Common myeloid progenitor, CD34-positive (primary cell): ENCODE data around the gene NKTR.

Experiments
- CTCF ChIA-PET: fragments of 350-600 bp; sonication (Branson Sonifier 250); formaldehyde crosslinking; loops from one replicate; lab custom pipeline; 2021; ENCODE audit warnings: antibody characterized with exemption; lab: Charles Lee
- POLR2A ChIA-PET: fragments of 350-600 bp; sonication (Branson Sonifier 250); formaldehyde crosslinking; loops from one replicate; lab custom pipeline; 2021; ENCODE audit warnings: antibody characterized with exemption; lab: Charles Lee
- DNase-seq, 3 donors: peaks; one replicate each; pipeline versions ENCODE4 v3.0.0 to v3.0.0-alpha.2; 2013
- H3K27ac ChIP-seq, 2 experiments: 1 replicate in 1 of 2; 2 replicates in 1 of 2; pipeline ENCODE4 v1.7.0; 2013; ENCODE audit warnings: inconsistent platforms in 2 of 2, low read length in 2 of 2, mild to moderate bottlenecking in 2 of 2, low read depth in 1 of 2, moderate library complexity in 1 of 2; ENCODE audit not compliant: severe bottlenecking in 2 of 2, insufficient read depth in 1 of 2, poor library complexity in 1 of 2
- H3K27me3 ChIP-seq, 5 experiments: replicated peaks in 2 of 5; 1 replicate in 3 of 5; 2 replicates in 2 of 5; pipeline versions ENCODE4 v1.6.1 to v1.7.0; 2013; ENCODE audit warnings: low read length in 4 of 5, mild to moderate bottlenecking in 2 of 5, moderate library complexity in 2 of 5, inconsistent platforms in 1 of 5; ENCODE audit not compliant: insufficient read depth in 5 of 5, control insufficient read depth in 4 of 5
- H3K36me3 ChIP-seq, 4 experiments: 1 replicate in 2 of 4; 2 replicates in 2 of 4; pipeline versions ENCODE4 v1.6.1 to v1.7.0; 2013; ENCODE audit warnings: low read length in 3 of 4, control low read depth in 1 of 4, mild to moderate bottlenecking in 1 of 4; ENCODE audit not compliant: control insufficient read depth in 4 of 4, insufficient read depth in 4 of 4
- H3K4me1 ChIP-seq, 4 experiments: 1 replicate in 3 of 4; 2 replicates in 1 of 4; pipeline versions ENCODE4 v1.6.1 to v1.7.1; 2013; ENCODE audit warnings: low read length in 3 of 4, mild to moderate bottlenecking in 3 of 4, control low read depth in 1 of 4, inconsistent platforms in 1 of 4, moderate library complexity in 1 of 4; ENCODE audit not compliant: control insufficient read depth in 4 of 4, insufficient read depth in 4 of 4; ENCODE audit errors: control extremely low read depth in 1 of 4
- H3K4me3 ChIP-seq, 7 experiments: 1 replicate in 4 of 7; 2 replicates in 3 of 7; pipeline versions ENCODE4 v1.5.1 to v1.7.0; 2013; ENCODE audit warnings: mild to moderate bottlenecking in 7 of 7, low read length in 6 of 7, moderate library complexity in 6 of 7, inconsistent platforms in 2 of 7, low read depth in 2 of 7, control low read depth in 1 of 7; ENCODE audit not compliant: insufficient read depth in 4 of 7, control insufficient read depth in 1 of 7; ENCODE audit errors: extremely low read depth in 1 of 7
- H3K9me3 ChIP-seq, 5 experiments: 1 replicate in 4 of 5; 2 replicates in 1 of 5; pipeline versions ENCODE4 v1.6.1 to v1.7.1; 2013; ENCODE audit warnings: low read length in 4 of 5, mild to moderate bottlenecking in 2 of 5, inconsistent platforms in 1 of 5, low read depth in 1 of 5, moderate library complexity in 1 of 5; ENCODE audit not compliant: control insufficient read depth in 4 of 5, insufficient read depth in 2 of 5; ENCODE audit errors: control extremely low read depth in 1 of 5
- WGBS: methylation state at CpG from one replicate; pipeline ENCODE4 v1.1.5; 2013; ENCODE audit not compliant: insufficient coverage; 5-methylcytosine and 5-hydroxymethylcytosine counted together

Gene NKTR

DNA sequence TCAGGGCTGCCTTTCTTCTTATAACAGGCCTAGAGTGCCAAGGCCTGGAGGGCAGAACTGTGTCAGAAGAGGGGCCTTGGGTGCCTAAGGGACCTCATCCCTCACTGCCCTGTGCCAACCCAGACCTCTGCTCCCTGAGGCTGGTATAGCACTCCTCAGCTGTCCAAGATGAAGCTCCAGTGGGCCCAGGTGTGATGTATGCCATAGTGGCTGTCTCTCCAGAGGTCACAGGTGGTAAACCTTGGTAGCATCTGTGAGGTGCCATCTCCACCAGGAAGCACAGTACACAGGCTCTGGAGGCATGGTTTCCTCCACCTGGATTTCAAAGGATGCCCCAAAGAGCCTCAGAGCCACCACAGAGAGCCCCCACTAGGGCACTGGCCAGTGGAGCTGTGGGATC lies 72.6 kb downstream of the NKTR start:
- H3K36me3 ChIP-seq = no peaks in the 10 kb centered on the region
- CTCF ChIA-PET = no interaction called here
- H3K4me3 ChIP-seq = no peak overlapping the region
- DNase-seq = no peak
- no peaks in the 10 kb centered on the region for H3K4me1 ChIP-seq
- POLR2A ChIA-PET = no interaction called here
- H3K27ac ChIP-seq = no peak overlapping the region
- H3K9me3 ChIP-seq = peaks cover 0 to 9% (median 2%) of the 10 kb centered on the region in 5 experiments
- H3K27me3 ChIP-seq = peaks cover 0 to 8% (median 3%) of the 10 kb centered on the region in 5 experiments

DNA sequence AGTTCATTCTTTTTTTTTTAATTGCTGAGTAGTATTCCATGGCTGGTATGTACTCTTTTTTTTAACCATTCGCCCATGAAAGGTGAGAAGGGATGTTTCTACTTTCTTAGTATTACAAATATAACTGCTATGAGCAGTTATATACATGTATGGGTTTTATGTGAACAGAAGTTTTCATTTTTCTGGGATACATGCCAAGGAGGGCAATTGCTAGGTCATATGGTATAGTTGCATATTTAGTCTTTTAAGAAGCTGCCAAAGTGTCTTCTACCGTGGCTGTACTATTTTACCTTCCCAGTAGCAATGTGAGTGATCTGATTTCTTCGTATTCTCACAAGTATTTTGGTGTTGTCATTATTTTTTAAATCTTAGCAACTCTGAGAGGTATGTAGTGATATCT lies 73.7 kb downstream of the NKTR start:
- no peak overlapping the region for H3K27ac ChIP-seq
- H3K27me3 ChIP-seq = peaks cover 0 to 4% (median 3%) of the 10 kb centered on the region in 5 experiments
- no CpG with 5 or more reads among the region's 3 CpGs for WGBS
- no peaks in the 10 kb centered on the region for H3K36me3 ChIP-seq
- no peaks in the 10 kb centered on the region for H3K4me1 ChIP-seq
- H3K9me3 ChIP-seq = peaks cover 1 to 9% (median 2%) of the 10 kb centered on the region in 5 experiments
- DNase-seq = no peak
- POLR2A ChIA-PET = no interaction called here
- H3K4me3 ChIP-seq = no peak overlapping the region
- CTCF ChIA-PET = no interaction called here

DNA sequence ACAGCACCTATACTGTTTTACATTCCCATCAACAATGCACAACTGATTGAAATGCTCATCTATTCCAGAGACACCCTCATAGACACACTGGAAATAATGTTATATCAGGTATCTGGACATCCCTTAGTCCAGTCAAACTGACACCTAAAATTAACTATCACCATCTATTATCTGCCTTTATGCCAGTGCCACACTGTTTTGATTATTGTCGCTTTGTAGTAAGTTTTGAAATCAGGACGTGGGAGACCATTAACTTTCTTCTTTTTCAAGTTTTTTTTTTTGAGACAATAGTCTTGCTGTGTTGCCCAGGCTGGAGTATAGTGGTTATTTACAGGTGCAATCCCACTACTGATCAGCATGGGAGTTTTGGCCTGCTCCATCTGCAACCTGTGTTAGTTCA lies 75.4 kb downstream of the NKTR start:
- DNase-seq = no peak
- Histone ChIP-seq H3K4me3 (no peak overlapping the region), H3K36me3 (no peaks in the 10 kb centered on the region), H3K27me3 (peaks cover 0 to 2% (median 0%) of the 10 kb centered on the region in 5 experiments), H3K27ac (no peak overlapping the region), H3K9me3 (peaks cover 1 to 9% (median 2%) of the 10 kb centered on the region in 5 experiments), H3K4me1 (no peaks in the 10 kb centered on the region)
- CTCF ChIA-PET = no interaction called here
- POLR2A ChIA-PET = no interaction called here
- no CpG with 5 or more reads among the region's 2 CpGs for WGBS

DNA sequence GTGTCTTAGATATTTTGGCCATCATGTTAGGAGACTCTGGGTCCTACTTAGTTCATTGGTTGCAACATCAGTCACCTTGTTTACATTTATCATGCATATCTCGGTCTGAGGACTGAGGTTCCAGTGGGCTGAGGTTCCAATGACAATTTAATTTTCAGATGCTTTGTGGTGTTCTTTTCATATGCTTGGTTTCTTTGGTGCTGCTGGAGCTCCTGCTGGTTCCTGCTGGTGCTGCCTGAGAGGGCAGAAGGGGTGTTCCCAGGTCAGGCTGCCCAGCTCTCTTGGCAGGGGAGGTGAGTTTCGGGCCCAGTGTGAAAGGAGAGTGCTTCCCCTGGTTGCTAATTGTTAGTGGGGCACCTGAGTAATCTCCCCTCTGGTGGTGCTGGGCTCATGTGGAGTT lies 78.0 kb downstream of the NKTR start:
- CTCF ChIA-PET = no interaction called here
- Histone ChIP-seq H3K27me3 (peaks cover 0 to 8% (median 3%) of the 10 kb centered on the region in 5 experiments), H3K9me3 (peaks cover 1 to 9% (median 2%) of the 10 kb centered on the region in 5 experiments), H3K27ac (no peak overlapping the region), H3K4me1 (no peaks in the 10 kb centered on the region), H3K36me3 (no peaks in the 10 kb centered on the region), H3K4me3 (no peak overlapping the region)
- POLR2A ChIA-PET = no interaction called here
- no peak for DNase-seq
- WGBS = 100% methylated on average over 2 of the region's 2 CpGs

DNA sequence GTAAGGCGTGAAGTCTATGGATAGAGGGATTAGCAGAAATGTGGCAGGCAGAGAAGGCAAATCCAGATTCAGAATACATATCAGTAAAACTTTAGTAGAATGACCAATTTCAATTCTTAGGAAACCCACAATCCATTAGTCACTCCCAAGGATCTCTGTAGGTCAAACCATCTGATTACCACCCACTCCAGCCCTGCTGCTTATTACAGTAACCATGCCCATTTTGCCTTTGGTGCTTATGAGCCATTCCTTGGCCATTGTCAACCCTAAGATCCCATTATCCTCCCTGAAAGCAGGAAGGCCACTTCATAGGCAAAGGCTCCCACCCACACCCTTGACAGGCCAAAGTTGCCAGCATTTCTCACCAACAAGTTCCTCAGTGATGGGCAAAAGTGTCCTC lies 79.8 kb downstream of the NKTR start:
- Histone ChIP-seq H3K4me3 (no peak overlapping the region), H3K4me1 (no peaks in the 10 kb centered on the region), H3K36me3 (no peaks in the 10 kb centered on the region), H3K9me3 (peaks cover 1 to 9% (median 2%) of the 10 kb centered on the region in 5 experiments), H3K27ac (no peak overlapping the region), H3K27me3 (peaks cover 0 to 21% (median 3%) of the 10 kb centered on the region in 5 experiments)
- ChIA-PET POLR2A (no interaction called here), CTCF (no interaction called here)
- no CpG with 5 or more reads among the region's 1 CpG for whole genome bisulfite sequencing
- DNase-seq = no peak

DNA sequence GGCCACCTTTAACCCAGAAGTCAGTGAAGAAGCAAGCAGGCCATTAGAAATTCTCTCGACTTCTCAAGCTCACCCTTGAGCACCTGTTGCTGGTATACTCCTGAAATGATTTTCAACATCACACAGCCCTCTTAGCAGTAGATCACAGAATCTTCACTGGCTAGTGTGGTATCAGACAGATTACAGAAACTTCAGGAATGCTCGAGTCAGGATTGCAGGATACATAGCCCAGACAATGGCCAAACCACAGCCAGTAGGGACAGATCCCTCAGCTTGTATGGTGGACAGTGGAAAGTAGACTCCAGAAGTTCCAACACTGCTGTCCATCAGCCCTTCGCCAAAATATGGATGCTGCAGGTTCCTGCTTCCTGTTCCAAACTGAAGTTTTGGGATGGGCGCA lies 80.3 kb downstream of the NKTR start:
- peaks cover 1 to 9% (median 2%) of the 10 kb centered on the region in 5 experiments for H3K9me3 ChIP-seq

DNA sequence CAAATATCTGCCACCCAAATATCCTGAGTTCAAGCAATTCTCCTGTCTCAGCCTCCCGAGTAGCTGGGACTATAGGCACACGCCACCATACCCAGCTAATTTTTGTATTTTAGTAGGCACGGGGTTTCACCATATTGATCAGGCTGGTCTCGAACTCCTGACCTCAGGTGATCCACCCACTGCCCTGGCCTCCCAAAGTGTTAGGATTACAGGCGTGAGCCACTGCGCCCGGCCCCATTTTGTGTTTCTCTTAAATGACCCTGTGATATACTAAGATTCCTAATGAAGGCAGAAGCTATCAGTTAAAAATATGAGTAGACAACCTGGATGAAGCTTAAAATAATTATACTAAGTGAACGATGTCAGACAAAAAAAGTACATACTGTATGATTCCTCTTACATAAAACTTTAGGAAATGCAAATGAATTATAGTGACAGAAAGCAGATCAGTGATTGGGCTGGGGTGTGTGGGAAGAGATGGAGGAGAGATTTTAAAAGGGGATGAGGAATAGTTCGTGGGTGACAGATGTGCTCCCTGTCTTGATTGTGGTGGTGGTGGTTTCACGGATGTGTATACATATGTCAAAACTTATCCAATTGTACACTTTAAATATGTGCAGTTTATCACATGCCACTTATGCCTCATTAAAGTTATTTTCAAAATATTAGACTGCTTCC lies 81.0 kb downstream of the NKTR start:
- H3K4me1 ChIP-seq = peaks cover 0 to 9% (median 3%) of the 10 kb centered on the region in 4 experiments
- peaks cover 0 to 13% (median 1%) of the 10 kb centered on the region in 5 experiments for H3K9me3 ChIP-seq
- H3K27me3 ChIP-seq = peaks cover 0 to 33% (median 7%) of the 10 kb centered on the region in 5 experiments
- CTCF ChIA-PET = no interaction called here
- H3K27ac ChIP-seq = no peak overlapping the region
- no peak for DNase-seq
- no peaks in the 10 kb centered on the region for H3K36me3 ChIP-seq
- no peak overlapping the region for H3K4me3 ChIP-seq
- POLR2A ChIA-PET = no interaction called here
- WGBS = 87% methylated on average over 5 of the region's 10 CpGs

More for the DNA sequence above, 80.3 kb downstream of the NKTR start:
- no peak overlapping the region for H3K4me3 ChIP-seq
- H3K27ac ChIP-seq = no peak overlapping the region
- peaks cover 0 to 26% (median 3%) of the 10 kb centered on the region in 5 experiments for H3K27me3 ChIP-seq
- no peaks in the 10 kb centered on the region for H3K36me3 ChIP-seq
- H3K4me1 ChIP-seq = peaks cover 0 to 4% (median under 1%) of the 10 kb centered on the region in 4 experiments
- 97% methylated on average over 4 of the region's 4 CpGs for WGBS
- ChIA-PET POLR2A (no interaction called here), CTCF (no interaction called here)
- no peak for DNase-seq
